ENCODE results near the gene TP53BP1.
"Not testable (repeated sequence)": the region's sequence is repeated elsewhere in the genome, so short reads cannot be mapped to it uniquely, and the experiment has no call there.

The TP53BP1 gene

DNA sequence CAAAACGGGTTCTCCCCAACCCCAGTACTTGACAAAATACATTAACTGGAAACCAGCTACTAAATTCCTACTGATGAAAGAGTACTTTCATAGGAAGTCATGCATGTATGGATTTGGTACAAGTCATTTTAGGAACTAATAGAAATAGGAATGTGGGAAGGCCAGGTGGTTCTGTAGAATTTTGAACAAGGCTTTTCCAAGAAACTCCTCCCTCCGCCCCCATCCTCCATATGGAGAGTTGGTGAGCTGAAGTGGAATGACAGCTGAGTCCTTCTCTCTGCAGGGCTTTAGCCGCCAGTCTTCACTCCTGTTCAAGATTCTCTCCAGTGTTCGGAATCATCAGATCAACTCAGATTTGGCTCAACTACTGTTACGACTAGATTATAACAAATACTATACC, 88.8 kb downstream of the TP53BP1 start:
- TF ChIP-seq ZFX (IDR thresholded peaks at IDR 0.05): no peak
- TF ChIP-seq, protein P1, sequence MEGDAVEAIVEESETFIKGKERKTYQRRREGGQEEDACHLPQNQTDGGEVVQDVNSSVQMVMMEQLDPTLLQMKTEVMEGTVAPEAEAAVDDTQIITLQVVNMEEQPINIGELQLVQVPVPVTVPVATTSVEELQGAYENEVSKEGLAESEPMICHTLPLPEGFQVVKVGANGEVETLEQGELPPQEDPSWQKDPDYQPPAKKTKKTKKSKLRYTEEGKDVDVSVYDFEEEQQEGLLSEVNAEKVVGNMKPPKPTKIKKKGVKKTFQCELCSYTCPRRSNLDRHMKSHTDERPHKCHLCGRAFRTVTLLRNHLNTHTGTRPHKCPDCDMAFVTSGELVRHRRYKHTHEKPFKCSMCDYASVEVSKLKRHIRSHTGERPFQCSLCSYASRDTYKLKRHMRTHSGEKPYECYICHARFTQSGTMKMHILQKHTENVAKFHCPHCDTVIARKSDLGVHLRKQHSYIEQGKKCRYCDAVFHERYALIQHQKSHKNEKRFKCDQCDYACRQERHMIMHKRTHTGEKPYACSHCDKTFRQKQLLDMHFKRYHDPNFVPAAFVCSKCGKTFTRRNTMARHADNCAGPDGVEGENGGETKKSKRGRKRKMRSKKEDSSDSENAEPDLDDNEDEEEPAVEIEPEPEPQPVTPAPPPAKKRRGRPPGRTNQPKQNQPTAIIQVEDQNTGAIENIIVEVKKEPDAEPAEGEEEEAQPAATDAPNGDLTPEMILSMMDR (conservative IDR thresholded peaks at IDR 0.05): no peak
- H3K27ac ChIP-seq: no peak overlapping the region

DNA sequence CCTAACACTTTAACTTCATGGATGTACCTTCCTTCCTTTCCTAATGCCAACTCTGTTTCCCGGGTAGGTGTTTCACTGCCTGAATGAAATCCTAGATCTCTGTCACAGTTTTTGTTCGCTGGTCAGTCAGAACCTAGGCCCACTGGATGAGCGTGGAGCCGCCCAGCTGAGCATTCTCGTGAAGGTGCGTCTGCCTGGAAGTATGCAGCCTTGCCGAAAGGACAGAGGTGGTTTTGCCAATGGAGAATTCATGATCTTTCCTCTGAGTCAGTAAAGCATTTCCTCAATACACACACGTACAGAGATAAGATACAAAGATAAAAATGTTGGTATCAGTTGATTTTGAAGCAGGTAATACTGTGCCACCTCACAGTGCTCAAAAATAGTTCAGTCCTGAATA, 89.3 kb downstream of the TP53BP1 start:
- H3K27ac ChIP-seq: no peak overlapping the region
- no peak for TF ChIP-seq ZFX (IDR thresholded peaks at IDR 0.05)
- TF ChIP-seq, protein P1 (conservative IDR thresholded peaks at IDR 0.05): no peak

DNA sequence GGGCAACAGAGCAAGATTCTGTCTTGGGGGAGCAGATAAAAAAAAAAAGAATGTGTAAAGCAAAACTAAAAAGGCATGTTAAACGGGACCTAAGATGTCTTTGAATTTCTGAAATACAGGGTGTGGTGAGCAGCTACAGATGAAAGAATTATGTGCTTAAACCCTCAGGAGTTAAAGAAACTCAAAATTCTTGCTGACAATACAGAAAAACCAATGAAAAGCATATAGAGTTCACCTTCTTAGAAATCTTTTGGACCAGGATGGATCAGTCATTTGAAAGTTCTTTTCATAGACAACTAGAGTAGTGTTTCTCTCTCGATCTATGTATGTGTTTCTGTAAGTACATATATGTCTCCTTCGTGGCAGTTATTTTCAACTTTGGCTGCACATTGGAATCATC, 90.7 kb downstream of the TP53BP1 start:
- TF ChIP-seq, protein P1 (conservative IDR thresholded peaks at IDR 0.05): no peak
- no peak for TF ChIP-seq ZFX (IDR thresholded peaks at IDR 0.05)
- H3K27ac ChIP-seq: no peak overlapping the region

DNA sequence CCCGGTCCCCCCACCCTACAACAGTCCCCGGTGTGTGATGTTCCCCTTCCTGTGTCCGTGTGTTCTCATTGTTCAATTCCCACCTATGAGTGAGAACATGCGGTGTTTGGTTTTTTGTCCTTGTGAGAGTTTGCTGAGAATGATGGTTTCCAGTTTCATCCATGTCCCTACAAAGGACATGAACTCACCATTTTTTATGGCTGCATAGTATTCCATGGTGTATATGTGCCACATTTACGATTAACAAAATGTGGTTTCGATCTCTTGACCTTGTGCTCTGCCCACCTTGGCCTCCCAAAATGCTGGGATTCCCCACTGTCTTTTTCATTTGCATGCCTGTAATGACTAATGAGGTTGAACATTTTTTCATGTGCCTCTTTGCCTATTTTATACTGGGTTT, 99.4 kb downstream of the TP53BP1 start:
- not testable (repeated sequence) for H3K27ac ChIP-seq

DNA sequence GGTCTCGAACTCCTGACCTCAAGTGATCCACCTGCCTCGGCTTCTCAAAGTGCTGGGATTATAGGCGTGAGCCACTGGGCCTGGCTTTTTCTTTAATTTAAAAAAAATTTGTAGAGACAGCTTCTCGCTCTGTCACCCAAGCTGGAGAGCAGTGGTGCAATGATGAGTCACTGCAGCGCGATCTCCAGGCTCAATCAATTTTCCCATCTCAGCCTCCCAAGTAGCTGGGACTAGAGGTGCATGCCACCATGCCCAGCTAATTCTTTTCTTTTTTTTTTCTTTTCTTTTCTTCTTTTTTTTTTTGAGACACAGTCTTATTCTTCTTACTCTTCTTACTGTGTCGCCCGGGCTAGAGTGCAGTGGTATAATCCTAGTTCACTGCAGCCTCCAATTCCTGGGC, 102.2 kb downstream of the TP53BP1 start:
- TF ChIP-seq ZFX (IDR thresholded peaks at IDR 0.05): no peak
- TF ChIP-seq, protein P1 (conservative IDR thresholded peaks at IDR 0.05): no peak
- H3K27ac ChIP-seq: no peak overlapping the region

DNA sequence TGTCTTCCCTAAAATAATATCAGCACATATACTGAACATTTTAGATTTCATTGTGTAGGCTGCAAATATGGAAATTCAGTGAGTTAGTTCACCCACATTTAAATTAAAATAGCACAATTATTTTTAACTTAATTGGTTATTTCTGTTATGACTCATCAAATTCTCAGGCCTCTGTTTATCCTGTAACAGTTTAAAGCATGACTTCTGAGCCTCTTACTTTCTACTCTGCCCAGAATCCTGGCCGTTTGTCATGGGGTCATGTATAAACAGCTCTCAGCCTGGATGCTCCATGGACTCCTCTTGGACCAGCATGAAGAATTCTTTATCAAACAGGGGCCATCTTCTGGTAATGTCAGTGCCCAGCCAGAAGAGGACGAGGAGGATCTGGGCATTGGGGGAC, 109.9 kb downstream of the TP53BP1 start:
- H3K27ac ChIP-seq: no peak overlapping the region
- TF ChIP-seq, protein P1 (conservative IDR thresholded peaks at IDR 0.05): no peak
- TF ChIP-seq ZFX (IDR thresholded peaks at IDR 0.05): no peak

DNA sequence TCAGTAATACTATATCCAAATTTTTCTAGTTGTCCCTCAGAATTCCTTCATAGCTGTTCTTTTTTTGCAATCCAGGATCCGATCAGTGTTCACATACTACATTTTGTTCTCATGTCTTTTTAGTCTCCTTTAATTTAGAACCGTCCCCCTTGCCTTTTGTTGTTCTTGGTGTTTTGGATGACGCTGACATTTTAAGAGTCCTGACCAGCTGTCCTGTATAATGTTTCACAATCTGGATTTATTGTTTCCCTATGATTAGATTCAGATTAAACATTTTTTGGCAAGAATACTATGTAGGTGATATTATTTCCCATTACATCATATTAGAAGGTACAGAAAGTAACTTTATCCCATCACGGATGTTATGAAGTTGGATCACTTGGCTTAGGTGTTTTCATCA, 110.6 kb downstream of the TP53BP1 start:
- TF ChIP-seq, protein P1 (conservative IDR thresholded peaks at IDR 0.05): no peak
- TF ChIP-seq ZFX (IDR thresholded peaks at IDR 0.05): no peak

DNA sequence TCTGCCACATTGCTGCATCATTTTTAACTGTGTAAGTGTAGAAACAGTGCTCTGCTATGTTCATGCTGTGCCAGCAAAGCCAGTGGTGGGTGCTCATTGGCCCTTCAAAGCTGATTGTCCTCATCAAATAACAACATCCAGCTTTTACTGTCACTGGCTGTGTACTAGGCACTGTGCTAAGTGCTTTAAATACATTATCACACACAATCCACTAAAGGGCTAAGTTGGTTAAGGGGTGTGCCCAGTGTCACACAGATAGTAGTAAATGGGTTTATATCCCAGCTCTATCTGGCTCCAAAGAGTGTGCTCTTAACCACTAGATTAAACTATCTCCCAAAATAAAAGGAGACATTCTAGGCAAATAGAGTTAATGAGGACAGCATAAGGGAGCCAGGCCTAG, 114.4 kb downstream of the TP53BP1 start:
- no peak for TF ChIP-seq ZFX (IDR thresholded peaks at IDR 0.05)
- TF ChIP-seq, protein P1 (conservative IDR thresholded peaks at IDR 0.05): no peak
- no peak overlapping the region for H3K27ac ChIP-seq

More for the DNA sequence above, 110.6 kb downstream of the TP53BP1 start:
- H3K27ac ChIP-seq: no peak overlapping the region
